OCI-LY7 (cell line): ENCODE data around the gene FMN1. TPM values are rescaled to one million over a fixed set of nuclear protein-coding genes. Genes with fewer than 3 reads are reported as not detected.
A peak's percentile ranks its signal among the peaks of the same experiment; 100 is the strongest.

Source experiments
- BruUV-seq: library from RNA; stranded (reverse); fragments of 400-500 nt; replicated peaks from 2 replicates; lab custom pipeline; 2021; lab: Mats Ljungman, UMichigan
- CTCF ChIA-PET: fragments of 300-600 bp; sonication (Branson Sonifier 250); formaldehyde crosslinking; loops from one replicate; lab custom pipeline; 2022; ENCODE audit warnings: antibody characterized with exemption; ENCODE audit not compliant: unreplicated experiment; lab: Charles Lee
- POLR2A ChIA-PET: fragments of 300-600 bp; sonication (Branson Sonifier 250); formaldehyde crosslinking; loops from one replicate; lab custom pipeline; 2022; ENCODE audit warnings: antibody characterized with exemption; lab: Charles Lee
- DNase-seq: peaks from one replicate; pipeline ENCODE4 v3.0.0-alpha.2; 2015; ENCODE audit warnings: low spot score
- H2AFZ ChIP-seq: fragments of 200-600 bp; sonication (generic), shearing (Covaris generic); 2 replicates; pipeline ENCODE4 v1.6.1; 2014; ENCODE audit warnings: mild to moderate bottlenecking, antibody characterized with exemption, low read length, moderate library complexity
- H3K27ac ChIP-seq: fragments of 200-600 bp; sonication (generic); 2 replicates; pipeline ENCODE4 v1.5.1; 2014; ENCODE audit warnings: mixed run types, low read depth, mild to moderate bottlenecking, moderate library complexity, low read length, inconsistent platforms; ENCODE audit not compliant: poor library complexity, severe bottlenecking
- H3K36me3 ChIP-seq: fragments of 200-600 bp; sonication (generic); 2 replicates; pipeline ENCODE4 v1.6.1; 2014; ENCODE audit warnings: mild to moderate bottlenecking, antibody characterized with exemption, low read length, moderate library complexity, mixed read lengths; ENCODE audit not compliant: insufficient read depth
- H3K4me1 ChIP-seq: fragments of 200-600 bp; sonication (generic); 2 replicates; pipeline ENCODE4 v1.5.1; 2014; ENCODE audit warnings: mild to moderate bottlenecking, low read length; ENCODE audit not compliant: insufficient read depth, poor library complexity, severe bottlenecking
- H3K4me2 ChIP-seq: fragments of 200-600 bp; sonication (generic); 2 replicates; pipeline ENCODE4 v1.6.1; 2014; ENCODE audit warnings: mild to moderate bottlenecking, low read length
- H3K4me3 ChIP-seq: fragments of 200-600 bp; sonication (generic); 2 replicates; pipeline ENCODE4 v1.5.1; 2014; ENCODE audit warnings: mild to moderate bottlenecking, low read depth, low read length; ENCODE audit not compliant: poor library complexity, severe bottlenecking
- H3K79me2 ChIP-seq: fragments of 200-600 bp; sonication (generic); 2 replicates; pipeline ENCODE4 v1.6.1; 2016; ENCODE audit warnings: low read depth, mild to moderate bottlenecking, low read length, moderate library complexity, mixed read lengths; ENCODE audit not compliant: insufficient read depth
- H3K9me2 ChIP-seq: fragments of 200-600 bp; sonication (generic); 2 replicates; pipeline ENCODE4 v1.6.1; 2016; ENCODE audit warnings: mild to moderate bottlenecking, low read length, mixed read lengths; ENCODE audit not compliant: insufficient read depth
- H3K9me3 ChIP-seq: fragments of 200-600 bp; sonication (generic); 2 replicates; pipeline ENCODE4 v1.6.1; 2014; ENCODE audit warnings: mild to moderate bottlenecking, mixed run types, low read length, mixed read lengths
- H4K20me1 ChIP-seq: fragments of 200-600 bp; sonication (generic); 2 replicates; pipeline ENCODE4 v1.6.1; 2014; ENCODE audit warnings: mild to moderate bottlenecking, antibody characterized with exemption, low read length, moderate library complexity, mixed read lengths; ENCODE audit not compliant: insufficient read depth
- EZH2phosphoT487 ChIP-seq: fragments of 200-600 bp; sonication (generic); IDR thresholded peaks from 2 replicates; pipeline ENCODE4 v1.6.1; 2018; ENCODE audit warnings: low read depth, borderline replicate concordance, mild to moderate bottlenecking, mixed run types, antibody characterized with exemption, low read length, moderate library complexity, mixed read lengths
- intact Hi-C: fragments of 100-400 bp; cut with micrococcal nuclease; formaldehyde crosslinking; loops from one replicate; pipeline ENCODE4 v1.10.0; 2022; ENCODE audit not compliant: unreplicated experiment
- total RNA-seq, 2 experiments: library from RNA; depleted of rRNA in 1 of 2; stranded (reverse); fragments of >200 nt in 1 of 2; shearing (Covaris generic) in 1 of 2; gene quantifications; 2 replicates each; pipeline ENCODE4 v1.2.3, GENCODE V29; 2014 to 2022
- TF ChIP-seq, protein P1 (sequence below): fragments of 200-600 bp; sonication (generic); conservative IDR thresholded peaks from 2 replicates; pipeline ENCODE4 v1.5.1; 2014; ENCODE audit warnings: mild to moderate bottlenecking, antibody characterized with exemption, low read length, moderate library complexity, mixed read lengths

FMN1 gene
- total RNA-seq, 2 experiments from 2014 or later = 3.2 to 4.2 TPM

DNA sequence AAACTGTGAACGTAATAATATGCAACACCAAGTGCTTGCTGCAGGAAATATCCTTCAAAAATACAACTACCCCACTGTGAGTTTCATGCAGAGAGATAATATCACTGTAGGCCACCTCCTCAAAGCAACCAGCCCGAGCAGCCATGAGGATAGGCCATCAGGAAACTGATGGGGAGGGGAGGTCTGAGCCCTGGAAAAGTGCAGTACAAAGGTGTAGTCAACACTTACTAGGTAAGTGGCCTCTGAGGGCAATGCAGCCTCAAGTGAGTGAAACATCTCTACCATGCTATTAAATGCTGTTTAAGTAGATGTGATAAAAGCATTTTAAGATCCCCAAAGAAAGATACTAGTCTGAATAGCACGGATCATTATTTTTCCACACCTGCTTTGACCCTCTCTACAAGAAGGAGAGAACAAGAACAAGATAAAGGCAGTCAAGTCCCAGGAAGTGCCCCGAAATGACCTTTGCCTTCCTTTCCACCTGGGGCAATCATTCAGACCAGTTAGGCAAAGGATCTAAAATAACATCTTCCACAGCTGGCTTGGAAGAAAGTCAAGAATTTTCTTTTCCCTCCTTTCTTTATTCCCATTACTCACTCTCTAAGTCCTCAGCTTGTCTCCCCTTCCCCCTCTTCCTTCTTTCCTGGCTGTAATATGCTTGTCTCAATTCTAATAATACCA, 62.8 kb downstream of the FMN1 start:
- intact Hi-C loops = loop anchor here (5.0 kb wide), 2 partner anchors 44 to 109 kb away; no protein-coding TSS in a partner anchor
- Histone ChIP-seq H3K36me3 (no peaks in the 10 kb centered on the region), H3K4me3 (no peak overlapping the region), H3K79me2 (no peaks in the 10 kb centered on the region), H3K9me3 (no peaks in the 10 kb centered on the region), H3K4me1 (peaks cover under 1% of the 10 kb centered on the region), H3K9me2 (no peaks in the 10 kb centered on the region), H2AFZ (no peak overlapping the region), H3K27ac (no peak overlapping the region), H3K4me2 (no peak overlapping the region), H4K20me1 (no peaks in the 10 kb centered on the region)
- BruUV-seq = no TSS peak
- TF ChIP-seq, protein P1, sequence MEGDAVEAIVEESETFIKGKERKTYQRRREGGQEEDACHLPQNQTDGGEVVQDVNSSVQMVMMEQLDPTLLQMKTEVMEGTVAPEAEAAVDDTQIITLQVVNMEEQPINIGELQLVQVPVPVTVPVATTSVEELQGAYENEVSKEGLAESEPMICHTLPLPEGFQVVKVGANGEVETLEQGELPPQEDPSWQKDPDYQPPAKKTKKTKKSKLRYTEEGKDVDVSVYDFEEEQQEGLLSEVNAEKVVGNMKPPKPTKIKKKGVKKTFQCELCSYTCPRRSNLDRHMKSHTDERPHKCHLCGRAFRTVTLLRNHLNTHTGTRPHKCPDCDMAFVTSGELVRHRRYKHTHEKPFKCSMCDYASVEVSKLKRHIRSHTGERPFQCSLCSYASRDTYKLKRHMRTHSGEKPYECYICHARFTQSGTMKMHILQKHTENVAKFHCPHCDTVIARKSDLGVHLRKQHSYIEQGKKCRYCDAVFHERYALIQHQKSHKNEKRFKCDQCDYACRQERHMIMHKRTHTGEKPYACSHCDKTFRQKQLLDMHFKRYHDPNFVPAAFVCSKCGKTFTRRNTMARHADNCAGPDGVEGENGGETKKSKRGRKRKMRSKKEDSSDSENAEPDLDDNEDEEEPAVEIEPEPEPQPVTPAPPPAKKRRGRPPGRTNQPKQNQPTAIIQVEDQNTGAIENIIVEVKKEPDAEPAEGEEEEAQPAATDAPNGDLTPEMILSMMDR = no peak
- TF ChIP-seq EZH2phosphoT487 = no peak
- DNase-seq = no peak
- ChIA-PET POLR2A (interaction anchor here (0.7 to 1.6 kb wide), 3 partner anchors 12 to 23 kb away, joined by 3 to 5 read pairs (median 3); no protein-coding TSS in a partner anchor), CTCF (interaction anchor here (1.0 kb wide), 1 partner anchor 243 kb away, joined by 3 read pairs; no protein-coding TSS in a partner anchor)

DNA sequence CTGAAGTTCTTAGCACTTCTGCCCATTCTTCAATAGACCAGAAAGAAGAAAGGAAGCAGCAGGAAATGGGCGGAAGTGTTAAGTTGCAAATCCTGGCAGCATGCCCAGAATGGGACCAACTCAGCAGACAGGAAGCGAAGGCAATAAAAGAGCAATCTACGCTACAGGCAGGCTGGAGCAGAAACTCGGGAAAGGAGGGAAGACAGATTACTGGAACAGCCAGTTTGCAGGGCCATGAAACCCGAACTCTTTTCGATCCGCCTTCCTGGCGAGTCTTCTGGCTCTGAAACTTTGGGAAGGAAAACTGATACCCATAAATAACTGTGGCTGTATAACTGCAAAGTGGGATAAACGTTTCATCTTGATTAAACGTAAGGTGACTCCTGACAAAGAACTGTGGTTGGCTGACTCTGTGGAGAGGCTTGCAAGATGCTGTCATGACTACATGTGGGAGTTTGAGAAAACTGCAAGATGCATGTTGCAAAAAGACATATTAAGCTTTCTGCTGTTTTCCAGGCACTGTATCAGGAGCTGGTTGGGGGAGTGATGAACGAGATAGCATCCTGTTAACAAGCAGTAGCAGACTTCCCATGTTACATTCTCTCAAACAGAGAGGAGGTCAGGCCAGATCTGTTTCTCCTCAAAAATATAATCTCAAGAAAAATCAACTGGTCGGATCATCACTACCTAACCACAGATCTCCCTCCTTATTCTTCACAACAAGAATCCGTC, 67.8 kb downstream of the FMN1 start:
- DNase-seq = peak; percentile 10
- Histone ChIP-seq H3K9me3 (no peaks in the 10 kb centered on the region), H2AFZ (no peak overlapping the region), H3K4me2 (0 out of 2 replicates have a peak overlapping the region, but pooled peaks have one; percentile 4), H3K27ac (no peak overlapping the region), H3K9me2 (no peaks in the 10 kb centered on the region), H3K4me3 (no peak overlapping the region), H3K4me1 (peaks cover 10% of the 10 kb centered on the region), H3K79me2 (no peaks in the 10 kb centered on the region), H4K20me1 (no peaks in the 10 kb centered on the region), H3K36me3 (no peaks in the 10 kb centered on the region)
- intact Hi-C loops = no loop called here
- ChIA-PET CTCF (no interaction called here), POLR2A (no interaction called here)
- BruUV-seq = no TSS peak
- TF ChIP-seq, protein P1 = no peak
- no peak for TF ChIP-seq EZH2phosphoT487
